Breast epithelium (tissue), 4 donors: ENCODE results near the gene FIGNL1. TPM values are rescaled to one million over a fixed set of nuclear protein-coding genes. Genes with fewer than 3 reads are reported as not detected.

Experiments used
- DNase-seq, 2 donors: peaks; one replicate each; pipeline ENCODE4 v3.0.0-alpha.2; 2019; ENCODE audit warnings: low spot score in 2 of 2
- H3K27ac ChIP-seq, 2 donors: fragments of 200-600 bp; sonication (generic) in 1 of 2; one replicate each; pipeline ENCODE4 v1.5.1; 2016 to 2019; ENCODE audit warnings: mild to moderate bottlenecking in 1 of 2
- H3K27me3 ChIP-seq, 2 donors: fragments of 200-600 bp; sonication (generic) in 1 of 2; one replicate each; pipeline versions ENCODE4 v1.5.1 to v1.6.0; 2017 to 2019; ENCODE audit warnings: control low read depth in 1 of 2, mild to moderate bottlenecking in 1 of 2
- H3K36me3 ChIP-seq: fragments of 200-600 bp; one replicate; pipeline ENCODE4 v1.5.1; 2019
- H3K4me1 ChIP-seq, 2 donors: fragments of 200-600 bp; sonication (generic); one replicate each; pipeline ENCODE4 v1.5.1; 2016 to 2019; ENCODE audit warnings: control low read depth in 1 of 2
- H3K4me3 ChIP-seq, 3 donors: fragments of 200-600 bp; sonication (generic); 1 replicate in 2 of 3; 2 replicates in 1 of 3; pipeline ENCODE4 v1.5.1; 2016 to 2019; ENCODE audit warnings: mild to moderate bottlenecking in 3 of 3, moderate library complexity in 2 of 3
- H3K9me3 ChIP-seq, 2 donors: fragments of 200-600 bp; sonication (generic) in 1 of 2; one replicate each; pipeline ENCODE4 v1.5.1; 2016 to 2019; ENCODE audit warnings: control low read depth in 1 of 2
- CTCF ChIP-seq, 3 donors: fragments of 450-650 bp; IDR thresholded peaks; one replicate each; pipeline ENCODE4 v1.5.1; 2016 to 2017; ENCODE audit warnings: antibody characterized with exemption in 3 of 3, mild to moderate bottlenecking in 3 of 3, moderate library complexity in 3 of 3
- POLR2A ChIP-seq: fragments of 450-650 bp; IDR thresholded peaks from one replicate; pipeline ENCODE4 v1.6.1; 2016; ENCODE audit warnings: antibody characterized with exemption, mild to moderate bottlenecking, moderate library complexity
- POLR2AphosphoS5 ChIP-seq, 3 donors: sonication (generic); formaldehyde crosslinking; IDR thresholded peaks; one replicate each; pipeline ENCODE4 v1.6.1; 2017; ENCODE audit warnings: antibody characterized with exemption in 3 of 3
- intact Hi-C: fragments of 100-400 bp; cut with DNase I; formaldehyde crosslinking; loops from one replicate; pipeline ENCODE4 v1.15.1; 2023; ENCODE audit warnings: low total_unique reads
- total RNA-seq, 3 donors: library from RNA; depleted of rRNA; stranded (reverse); fragments of >200 nt; gene quantifications; one replicate each; pipeline ENCODE4 v1.1.0, GENCODE V29; 2016

FIGNL1 gene
- total RNA-seq, 3 donors from 2014 or later, result 10.8 to 13.1 (median 11.7) TPM

GRCh38 chr7:50406935-50407334 lies 43.2 kb downstream of the FIGNL1 start:
- intact Hi-C loops, result no loop called here
- TF ChIP-seq POLR2A, result no peak
- no peak for TF ChIP-seq POLR2AphosphoS5 (IDR thresholded peaks at IDR 0.05)
- no peak for TF ChIP-seq CTCF (IDR thresholded peaks at IDR 0.05)
- Histone ChIP-seq H3K36me3 (no peaks in the 10 kb centered on the region), H3K27ac (no peak overlapping the region), H3K27me3 (peaks cover 0 to 12% of the 10 kb centered on the region in 2 donors), H3K4me1 (no peaks in the 10 kb centered on the region), H3K9me3 (no peaks in the 10 kb centered on the region), H3K4me3 (no peak overlapping the region)
- DNase-seq, result no peak

- TF ChIP-seq CTCF (IDR thresholded peaks at IDR 0.05) (no peak), POLR2A (no peak), POLR2AphosphoS5 (IDR thresholded peaks at IDR 0.05) (no peak)
- Histone ChIP-seq H3K4me3 (no peak overlapping the region), H3K36me3 (no peaks in the 10 kb centered on the region), H3K4me1 (no peaks in the 10 kb centered on the region), H3K9me3 (no peaks in the 10 kb centered on the region), H3K27ac (no peak overlapping the region), H3K27me3 (peaks cover 0 to 28% of the 10 kb centered on the region in 2 donors)
- intact Hi-C loops, result no loop called here
- no peak for DNase-seq
These were observed 44.9 kb downstream of the FIGNL1 start for GRCh38 chr7:50405221-50405620.

GRCh38 chr7:50404392-50404791 lies 45.8 kb downstream of the FIGNL1 start:
- Histone ChIP-seq H3K27ac (no peak overlapping the region), H3K4me1 (no peaks in the 10 kb centered on the region), H3K9me3 (no peaks in the 10 kb centered on the region), H3K27me3 (peaks cover 0 to 36% of the 10 kb centered on the region in 2 donors), H3K36me3 (no peaks in the 10 kb centered on the region), H3K4me3 (no peak overlapping the region)
- TF ChIP-seq POLR2A, result no peak
- no peak for DNase-seq
- intact Hi-C loops, result no loop called here

- H3K27me3 ChIP-seq, result peaks cover 0 to 35% of the 10 kb centered on the region in 2 donors
- DNase-seq, result no peak
- H3K27ac ChIP-seq, result no peak overlapping the region
- no peaks in the 10 kb centered on the region for H3K9me3 ChIP-seq
- intact Hi-C loops, result no loop called here
- H3K4me3 ChIP-seq, result no peak overlapping the region
- TF ChIP-seq POLR2A (no peak), POLR2AphosphoS5 (IDR thresholded peaks at IDR 0.05) (no peak), CTCF (IDR thresholded peaks at IDR 0.05) (no peak)
- no peaks in the 10 kb centered on the region for H3K36me3 ChIP-seq
- no peaks in the 10 kb centered on the region for H3K4me1 ChIP-seq
These were observed 50.0 kb downstream of the FIGNL1 start for GRCh38 chr7:50400114-50400513.

GRCh38 chr7:50399635-50400034 lies 50.5 kb downstream of the FIGNL1 start:
- TF ChIP-seq POLR2A (no peak), POLR2AphosphoS5 (IDR thresholded peaks at IDR 0.05) (no peak), CTCF (IDR thresholded peaks at IDR 0.05) (no peak)
- H3K9me3 ChIP-seq, result no peaks in the 10 kb centered on the region
- H3K4me1 ChIP-seq, result no peaks in the 10 kb centered on the region
- intact Hi-C loops, result no loop called here
- no peak overlapping the region for H3K4me3 ChIP-seq
- H3K27ac ChIP-seq, result no peak overlapping the region
- H3K27me3 ChIP-seq, result peaks cover 0 to 35% of the 10 kb centered on the region in 2 donors
- H3K36me3 ChIP-seq, result no peaks in the 10 kb centered on the region
- no peak for DNase-seq

GRCh38 chr7:50399206-50399605 lies 50.9 kb downstream of the FIGNL1 start:
- no peak for DNase-seq
- Histone ChIP-seq H3K27me3 (peaks cover 0 to 35% of the 10 kb centered on the region in 2 donors), H3K9me3 (no peaks in the 10 kb centered on the region), H3K27ac (no peak overlapping the region), H3K36me3 (no peaks in the 10 kb centered on the region), H3K4me1 (no peaks in the 10 kb centered on the region), H3K4me3 (no peak overlapping the region)
- TF ChIP-seq POLR2A (no peak), CTCF (IDR thresholded peaks at IDR 0.05) (no peak), POLR2AphosphoS5 (IDR thresholded peaks at IDR 0.05) (no peak)
- intact Hi-C loops, result no loop called here
